ENCODE data around the gene MBOAT1.

- TF ChIP-seq POLR2A (IDR thresholded peaks at IDR 0.05) (no peak), EP300 (IDR thresholded peaks at IDR 0.05) (no peak)
Measured at GRCh38 chr6:20116792-20117191, 95.5 kb downstream of the MBOAT1 start.
